Chondrocyte (in vitro differentiated cells): ENCODE results near the gene EPAS1. TPM values are rescaled to one million over a fixed set of nuclear protein-coding genes. Genes with fewer than 3 reads are reported as not detected.

Experiments
- DNase-seq: peaks from one replicate; pipeline ENCODE4 v3.0.0; 2021; ENCODE audit warnings: mixed read lengths, low spot score
- H3K27ac Mint-ChIP-seq: one replicate; pipeline ENCODE4 v1.8.0; 2021; ENCODE audit warnings: mild to moderate bottlenecking, moderate library complexity, mixed read lengths; ENCODE audit not compliant: unreplicated experiment
- H3K27me3 Mint-ChIP-seq: 2 replicates; pipeline ENCODE4 v1.8.0; 2021; ENCODE audit warnings: low read depth, mixed read lengths
- H3K36me3 Mint-ChIP-seq: 2 replicates; pipeline ENCODE4 v1.8.0; 2021; ENCODE audit warnings: low read depth, mixed read lengths
- H3K4me1 Mint-ChIP-seq: 2 replicates; pipeline ENCODE4 v1.8.0; 2021; ENCODE audit warnings: low read depth, mild to moderate bottlenecking, mixed read lengths
- H3K4me3 Mint-ChIP-seq: one replicate; pipeline ENCODE4 v1.8.0; 2021; ENCODE audit warnings: mild to moderate bottlenecking, moderate library complexity, mixed read lengths; ENCODE audit not compliant: unreplicated experiment
- H3K9me3 Mint-ChIP-seq: 2 replicates; pipeline ENCODE4 v1.8.0; 2021; ENCODE audit warnings: low read depth, mixed read lengths
- CTCF ChIP-seq: fragments of 200-600 bp; sonication (generic); IDR thresholded peaks from 2 replicates; pipeline ENCODE4 v1.5.0; 2021; ENCODE audit warnings: antibody characterized with exemption, mild to moderate bottlenecking, moderate library complexity
- total RNA-seq: library from RNA; stranded (reverse); gene quantifications from 3 replicates; pipeline ENCODE4 v1.2.1, GENCODE V29; 2021

EPAS1 gene
- total RNA-seq, 1 donor from 2014 or later = 122 TPM

- H3K27me3 Mint-ChIP-seq = peaks cover 2% of the 10 kb centered on the region
- peak overlapping the region; percentile 93 for H3K4me3 Mint-ChIP-seq
- H3K9me3 Mint-ChIP-seq = no peaks in the 10 kb centered on the region
- no peak for DNase-seq
- peaks cover 1% of the 10 kb centered on the region for H3K36me3 Mint-ChIP-seq
- H3K4me1 Mint-ChIP-seq = peaks cover 48% of the 10 kb centered on the region
- H3K27ac Mint-ChIP-seq = peak overlapping the region; percentile 67
- TF ChIP-seq CTCF = peak; percentile 26
These were observed 2.4 kb downstream of the EPAS1 start for GRCh38 chr2:46299365-46300263.

GRCh38 chr2:46300406-46300832 is 3.2 kb downstream of the EPAS1 start:
- no peak for TF ChIP-seq CTCF
- Mint-ChIP-seq H3K4me1 (peaks cover 51% of the 10 kb centered on the region), H3K27me3 (peaks cover 2% of the 10 kb centered on the region), H3K4me3 (peak overlapping the region; percentile 93), H3K27ac (peak overlapping the region; percentile 67), H3K9me3 (peaks cover 3% of the 10 kb centered on the region), H3K36me3 (peaks cover 7% of the 10 kb centered on the region)
- no peak for DNase-seq

GRCh38 chr2:46302005-46302695 is 4.9 kb downstream of the EPAS1 start:
- H3K36me3 Mint-ChIP-seq = peaks cover 6% of the 10 kb centered on the region
- peaks cover 52% of the 10 kb centered on the region for H3K4me1 Mint-ChIP-seq
- no peak overlapping the region for H3K4me3 Mint-ChIP-seq
- H3K27me3 Mint-ChIP-seq = peaks cover 2% of the 10 kb centered on the region
- H3K9me3 Mint-ChIP-seq = peaks cover 3% of the 10 kb centered on the region
- no peak for DNase-seq
- no peak overlapping the region for H3K27ac Mint-ChIP-seq
- TF ChIP-seq CTCF = no peak

GRCh38 chr2:46303233-46303632 is 6.0 kb downstream of the EPAS1 start:
- Mint-ChIP-seq H3K36me3 (peaks cover 6% of the 10 kb centered on the region), H3K27ac (peak overlapping the region; percentile 32), H3K4me1 (peaks cover 50% of the 10 kb centered on the region), H3K4me3 (no peak overlapping the region), H3K27me3 (peaks cover 2% of the 10 kb centered on the region), H3K9me3 (peaks cover 3% of the 10 kb centered on the region)
- TF ChIP-seq CTCF = no peak
- DNase-seq = no peak

GRCh38 chr2:46303822-46304221 is 6.6 kb downstream of the EPAS1 start:
- Mint-ChIP-seq H3K4me1 (peaks cover 49% of the 10 kb centered on the region), H3K27me3 (peaks cover 2% of the 10 kb centered on the region), H3K36me3 (peaks cover 6% of the 10 kb centered on the region), H3K4me3 (no peak overlapping the region), H3K27ac (peak overlapping the region; percentile 45), H3K9me3 (peaks cover 3% of the 10 kb centered on the region)
- no peak for TF ChIP-seq CTCF
- DNase-seq = no peak
